HG03066 (cell line): ENCODE results near the gene UGT2A2.

ENCODE experiments used
- ATAC-seq: cut with Tn5 transposase; IDR thresholded peaks from one replicate; pipeline ENCODE4 v1.9.1; 2021; ENCODE audit warnings: low read depth; ENCODE audit not compliant: unreplicated experiment

Gene UGT2A2

GRCh38 chr4:69577245-69577644 is 62.2 kb downstream of the UGT2A2 start:
- ATAC-seq, result no peak

- ATAC-seq, result no peak
Measured at GRCh38 chr4:69576251-69576877, 63.1 kb downstream of the UGT2A2 start.

GRCh38 chr4:69568787-69569186 is 70.7 kb downstream of the UGT2A2 start:
- ATAC-seq, result no peak

GRCh38 chr4:69563424-69563823 is 76.0 kb downstream of the UGT2A2 start:
- no peak for ATAC-seq

- ATAC-seq, result no peak
Measured at GRCh38 chr4:69549651-69550050, 89.8 kb downstream of the UGT2A2 start.

- no peak for ATAC-seq
Measured at GRCh38 chr4:69546134-69546765, 93.2 kb downstream of the UGT2A2 start.
